VCaP (cell line): ENCODE data around the gene KIAA1549.

Experiments used
- H3K27ac ChIP-seq: fragments of 450-650 bp; 2 replicates; pipeline ENCODE4 v1.5.1; 2017
- TF ChIP-seq, protein P1 (sequence below): fragments of 450-650 bp; conservative IDR thresholded peaks from 2 replicates; pipeline ENCODE4 v1.5.1; 2017; ENCODE audit warnings: mild to moderate bottlenecking, moderate library complexity

The KIAA1549 gene

DNA sequence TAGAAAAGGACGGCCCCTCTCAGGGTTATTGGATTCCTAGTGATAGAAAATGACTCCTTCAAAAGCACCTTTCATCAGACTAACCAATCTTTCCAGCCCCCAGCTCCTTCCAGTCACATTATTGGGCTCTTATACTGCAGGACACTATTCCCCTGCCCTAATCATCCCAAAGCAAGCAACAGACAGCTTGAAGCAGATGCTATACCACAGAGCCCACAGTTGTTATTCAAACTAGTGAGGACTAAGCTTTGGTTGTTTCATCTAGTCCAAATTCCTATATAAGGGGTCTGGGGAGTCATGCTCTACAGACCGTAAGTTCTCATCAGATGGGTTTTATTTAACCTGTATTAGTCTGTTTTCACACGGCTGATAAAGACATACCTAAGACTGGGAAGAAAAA lies 30.2 kb upstream of the KIAA1549 start:
- TF ChIP-seq, protein P1, sequence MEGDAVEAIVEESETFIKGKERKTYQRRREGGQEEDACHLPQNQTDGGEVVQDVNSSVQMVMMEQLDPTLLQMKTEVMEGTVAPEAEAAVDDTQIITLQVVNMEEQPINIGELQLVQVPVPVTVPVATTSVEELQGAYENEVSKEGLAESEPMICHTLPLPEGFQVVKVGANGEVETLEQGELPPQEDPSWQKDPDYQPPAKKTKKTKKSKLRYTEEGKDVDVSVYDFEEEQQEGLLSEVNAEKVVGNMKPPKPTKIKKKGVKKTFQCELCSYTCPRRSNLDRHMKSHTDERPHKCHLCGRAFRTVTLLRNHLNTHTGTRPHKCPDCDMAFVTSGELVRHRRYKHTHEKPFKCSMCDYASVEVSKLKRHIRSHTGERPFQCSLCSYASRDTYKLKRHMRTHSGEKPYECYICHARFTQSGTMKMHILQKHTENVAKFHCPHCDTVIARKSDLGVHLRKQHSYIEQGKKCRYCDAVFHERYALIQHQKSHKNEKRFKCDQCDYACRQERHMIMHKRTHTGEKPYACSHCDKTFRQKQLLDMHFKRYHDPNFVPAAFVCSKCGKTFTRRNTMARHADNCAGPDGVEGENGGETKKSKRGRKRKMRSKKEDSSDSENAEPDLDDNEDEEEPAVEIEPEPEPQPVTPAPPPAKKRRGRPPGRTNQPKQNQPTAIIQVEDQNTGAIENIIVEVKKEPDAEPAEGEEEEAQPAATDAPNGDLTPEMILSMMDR, result no peak
- no peak overlapping the region for H3K27ac ChIP-seq

DNA sequence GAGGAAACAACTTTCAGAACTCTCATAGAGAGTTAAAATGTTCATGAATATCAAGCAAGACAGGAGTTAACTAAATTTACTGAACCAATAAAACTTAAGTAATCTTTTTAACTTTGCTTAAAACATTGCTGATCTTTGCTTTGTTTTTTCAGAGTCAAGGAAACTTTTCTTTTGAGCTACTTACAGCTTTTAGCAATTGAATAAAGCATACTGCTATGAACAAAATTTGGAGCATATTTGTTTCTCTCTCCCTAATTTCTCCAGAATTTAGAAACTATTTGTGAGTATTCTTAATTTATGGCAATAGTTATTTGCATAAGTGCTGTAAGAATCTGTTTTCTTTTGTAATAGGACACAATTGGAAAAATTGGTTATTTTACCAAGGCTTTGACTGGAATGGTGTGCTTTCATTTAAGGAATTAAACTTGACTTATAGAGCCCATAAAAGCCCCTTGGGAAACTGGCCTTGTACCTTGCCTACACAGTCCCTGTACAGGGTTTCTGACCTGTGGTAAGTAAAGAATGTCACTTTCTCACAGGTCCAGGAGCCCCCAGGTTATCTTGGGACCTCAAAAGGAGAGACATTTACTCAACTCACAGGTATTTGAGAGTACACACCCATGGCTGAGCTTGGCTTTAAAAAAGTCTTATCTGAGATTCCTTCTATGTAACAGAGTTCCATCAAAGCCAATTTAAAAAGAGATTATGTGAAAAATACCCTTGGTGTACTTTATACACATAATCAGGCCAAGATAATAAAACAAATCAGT lies 23.3 kb upstream of the KIAA1549 start:
- TF ChIP-seq, protein P1, result no peak

GRCh38 chr7:138999414-138999813 lies 18.2 kb upstream of the KIAA1549 start:
- TF ChIP-seq, protein P1, result no peak
- H3K27ac ChIP-seq, result no peak overlapping the region

More for the DNA sequence above, 23.3 kb upstream of the KIAA1549 start:
- H3K27ac ChIP-seq, result no peak overlapping the region

- H3K27ac ChIP-seq, result no peak overlapping the region
- TF ChIP-seq, protein P1, result no peak
Measured at GRCh38 chr7:138992052-138992531, 10.9 kb upstream of the KIAA1549 start.

DNA sequence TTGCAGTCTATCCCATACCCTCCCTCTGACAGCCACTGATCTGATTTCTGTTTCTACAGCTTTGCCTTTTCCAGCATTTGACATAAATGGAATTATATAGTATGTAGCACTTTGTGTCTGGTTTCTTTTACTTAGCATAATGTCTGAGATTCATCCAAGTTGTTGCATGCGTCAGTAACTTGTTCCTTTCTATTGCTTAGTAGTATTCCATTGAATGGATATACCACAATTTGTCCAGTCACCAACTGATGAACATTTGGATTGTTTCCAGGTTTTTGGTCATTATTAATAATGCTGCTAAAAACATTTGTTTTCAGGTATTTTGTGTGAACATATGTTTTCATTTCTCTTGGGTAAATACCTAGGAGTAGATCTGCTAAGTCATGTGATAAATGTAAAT lies 6.5 kb upstream of the KIAA1549 start:
- TF ChIP-seq, protein P1, result no peak
- H3K27ac ChIP-seq, result no peak overlapping the region

GRCh38 chr7:138982204-138982623 lies 1.0 kb upstream of the KIAA1549 start:
- TF ChIP-seq, protein P1, result no peak
- H3K27ac ChIP-seq, result peak overlapping the region; percentile 91

- peak overlapping the region; percentile 91 for H3K27ac ChIP-seq
- TF ChIP-seq, protein P1, result no peak
Measured at GRCh38 chr7:138980563-138981291, 462 bp downstream of the KIAA1549 start.
